Activated CD8-positive, alpha-beta memory T cell treated with anti-CD3 and anti-CD28 coated beads, Interleukin-2, amount 50 U/mL, for 1 hour (primary cell): ENCODE measurements around the gene IRAG1.
"Not testable (repeated sequence)": the region's sequence is repeated elsewhere in the genome, so short reads cannot be mapped to it uniquely, and the experiment has no call there.

ENCODE experiments used
- DNase-seq: peaks from one replicate; pipeline ENCODE4 v3.0.0-alpha.2; 2020; ENCODE audit errors: extremely low read depth

IRAG1 gene

GRCh38 chr11:10708131-10708530, 14.6 kb upstream of the IRAG1 start:
- no peak for DNase-seq

GRCh38 chr11:10701982-10702381, 8.4 kb upstream of the IRAG1 start:
- DNase-seq, result no peak

- DNase-seq, result no peak
Observed at GRCh38 chr11:10699072-10699471, 5.5 kb upstream of the IRAG1 start.

DNA sequence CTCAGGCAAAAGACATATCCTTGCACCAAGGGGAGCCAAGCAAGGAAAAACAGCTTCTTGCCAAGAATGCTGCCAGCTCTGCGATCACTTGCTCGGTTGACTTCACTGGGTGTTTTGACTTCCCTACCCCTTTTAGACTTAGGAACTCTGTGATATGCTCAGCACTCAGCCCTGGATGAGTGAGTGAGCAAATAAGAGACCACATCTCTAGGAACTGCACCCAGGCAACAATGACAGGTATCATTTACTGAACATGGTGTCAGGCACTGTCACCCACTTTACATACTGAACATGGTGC, 3.7 kb upstream of the IRAG1 start:
- no peak for DNase-seq

GRCh38 chr11:10696468-10697322, 3.1 kb upstream of the IRAG1 start:
- no peak for DNase-seq

DNA sequence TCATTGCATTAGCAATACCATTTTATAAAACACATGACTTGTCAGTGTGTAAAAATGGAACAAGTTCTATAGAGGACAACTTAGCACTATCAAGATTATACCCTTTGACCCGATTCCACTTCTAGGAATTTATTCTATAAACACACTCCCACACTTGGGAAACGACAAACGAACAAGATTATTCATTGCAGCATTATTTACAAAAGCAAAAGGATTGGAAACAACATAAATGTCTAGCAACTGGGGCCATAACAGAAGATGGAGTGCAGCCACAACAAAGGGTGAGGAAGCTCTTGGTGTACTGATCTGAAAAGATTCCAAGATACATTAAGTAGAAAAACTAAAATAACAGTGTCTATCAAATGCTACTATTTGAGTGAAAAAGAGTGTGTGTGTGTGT, 2.3 kb upstream of the IRAG1 start:
- no peak for DNase-seq

- DNase-seq, result no peak
Observed at GRCh38 chr11:10694486-10695239, 1.1 kb upstream of the IRAG1 start.

GRCh38 chr11:10692531-10693115, 932 bp downstream of the IRAG1 start:
- no peak for DNase-seq

GRCh38 chr11:10688401-10688800, 5.2 kb downstream of the IRAG1 start:
- DNase-seq, result no peak

DNA sequence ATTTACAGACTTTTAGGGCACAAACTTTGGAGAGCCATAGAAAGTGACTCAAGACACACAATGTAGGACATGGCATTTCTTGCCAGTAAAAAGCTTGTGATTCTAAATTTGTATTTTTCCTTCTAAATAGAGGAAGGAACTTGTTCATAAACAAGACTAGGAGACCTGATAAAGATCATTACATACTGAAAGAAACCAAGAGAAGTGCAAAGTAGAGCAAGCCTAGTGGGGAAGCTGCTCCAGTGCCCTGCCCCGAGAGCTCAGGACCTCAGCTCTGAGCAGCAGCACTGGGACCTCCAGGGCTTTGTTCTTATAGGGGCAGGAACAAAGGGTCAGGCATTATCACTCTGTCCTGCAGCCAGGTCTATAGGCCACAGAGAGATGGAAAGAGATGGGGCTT, 7.2 kb downstream of the IRAG1 start:
- DNase-seq, result no peak

- DNase-seq, result no peak
Observed at GRCh38 chr11:10683429-10683828, 10.1 kb downstream of the IRAG1 start.

DNA sequence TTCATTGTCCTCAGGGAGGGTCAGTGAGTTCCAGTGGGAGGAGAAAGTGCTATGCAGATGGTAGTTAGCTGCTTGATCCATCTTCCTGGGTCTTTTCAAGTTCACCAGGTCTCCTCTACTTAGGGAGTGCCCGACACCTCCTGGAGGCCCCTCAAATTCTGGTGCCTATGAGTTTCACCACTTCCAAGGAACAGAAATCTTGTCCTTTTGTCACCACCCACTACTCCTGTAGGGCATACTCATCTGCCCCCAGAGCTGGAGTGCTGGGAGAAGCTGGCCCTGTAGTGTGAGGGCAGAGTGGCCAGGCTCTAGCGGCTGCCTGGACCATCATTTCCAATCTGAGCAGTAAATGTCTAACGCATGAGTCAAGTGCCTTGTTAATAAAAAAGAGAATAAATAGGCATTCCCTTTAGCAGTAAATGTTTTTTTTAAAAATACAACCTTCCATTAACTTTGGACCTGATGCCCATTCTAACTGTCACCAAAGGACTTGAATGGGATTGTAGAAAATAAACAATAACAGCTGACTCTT, 12.5 kb downstream of the IRAG1 start:
- DNase-seq, result no peak

DNA sequence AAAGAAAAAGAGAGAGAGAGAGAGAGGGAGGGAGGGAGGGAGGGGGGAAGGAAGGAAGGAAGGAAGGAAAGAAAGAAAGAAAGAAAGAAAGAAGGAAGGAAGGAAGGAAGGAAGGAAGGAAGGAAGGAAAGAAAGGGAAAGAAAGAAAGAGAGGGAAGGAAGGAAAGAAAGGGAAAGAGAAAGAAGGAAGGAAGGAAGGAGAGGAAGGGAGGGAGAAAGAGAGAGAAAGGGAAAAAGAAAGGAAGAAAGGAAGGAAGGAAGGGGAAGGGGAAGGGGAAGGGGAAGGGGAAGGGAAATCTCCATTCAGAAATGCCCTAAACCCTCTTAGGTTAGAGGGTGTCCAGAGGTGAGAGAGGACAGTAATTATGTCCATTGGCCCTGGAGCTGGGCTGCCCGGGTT, 13.3 kb downstream of the IRAG1 start:
- DNase-seq, result not testable (repeated sequence)

DNA sequence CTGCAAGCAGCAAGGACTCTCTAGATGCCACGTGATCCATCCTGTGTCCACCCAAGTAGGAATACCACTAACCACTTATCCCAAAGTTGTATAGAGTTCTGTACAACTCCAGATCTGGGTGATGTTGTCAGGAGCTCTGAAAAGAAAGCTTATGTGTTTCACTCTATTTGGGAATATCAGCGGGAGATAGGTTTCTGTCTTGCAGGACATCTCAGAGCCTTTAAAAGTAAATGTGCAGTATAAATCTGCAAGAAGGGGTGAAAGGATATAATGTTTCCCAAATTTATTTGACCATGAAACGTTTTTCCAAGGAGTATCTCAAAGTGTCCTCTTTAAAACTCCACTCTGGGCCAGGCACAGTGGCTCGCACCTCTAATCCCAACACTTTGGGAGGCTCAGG, 13.9 kb downstream of the IRAG1 start:
- DNase-seq, result no peak

DNA sequence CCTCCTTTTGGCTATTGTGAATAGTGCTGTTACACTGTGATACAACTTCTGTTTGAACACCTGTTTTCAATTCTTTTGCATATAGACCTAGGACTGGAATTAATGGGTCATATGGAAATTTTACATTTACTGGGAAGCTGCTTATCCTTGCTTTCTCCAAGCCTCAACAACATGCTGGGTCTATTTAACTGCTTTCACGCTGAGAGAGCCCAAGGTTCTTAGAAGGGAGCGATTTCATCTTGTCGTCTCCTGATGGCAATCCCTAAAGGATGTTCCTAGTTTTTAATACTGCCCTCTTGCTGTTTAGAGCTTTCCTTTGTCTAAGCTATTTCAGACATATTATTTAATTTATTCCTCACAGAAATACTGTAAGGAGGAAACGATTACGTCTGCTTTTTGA, 15.5 kb downstream of the IRAG1 start:
- no peak for DNase-seq

GRCh38 chr11:10676919-10677318, 16.6 kb downstream of the IRAG1 start:
- no peak for DNase-seq

DNA sequence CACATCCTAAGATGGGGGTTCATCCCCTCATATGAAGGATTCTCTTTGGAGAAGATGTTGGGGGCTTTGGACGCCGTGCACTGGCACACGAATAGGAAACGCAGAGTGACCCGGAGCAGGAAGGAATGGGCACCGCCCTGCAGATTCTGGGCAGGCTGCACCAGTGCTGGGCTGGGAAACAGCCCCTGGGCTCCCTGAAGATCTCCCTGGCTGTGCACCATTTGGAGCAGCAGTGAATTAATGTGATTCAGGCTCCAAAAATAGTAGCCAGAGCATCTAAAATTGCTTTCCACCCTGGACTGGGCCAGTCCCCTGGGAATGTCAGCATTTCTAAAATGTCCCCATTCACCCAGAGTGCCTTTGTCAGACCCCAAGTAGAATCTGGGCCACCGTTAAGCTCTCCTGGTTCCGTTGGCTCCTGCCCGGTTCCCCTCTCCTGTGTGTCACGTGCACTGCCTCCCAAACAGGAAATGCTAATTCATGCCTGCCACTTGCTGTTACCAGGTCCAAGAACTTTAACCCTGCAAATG, 18.6 kb downstream of the IRAG1 start:
- no peak for DNase-seq

GRCh38 chr11:10674440-10674855, 19.1 kb downstream of the IRAG1 start:
- no peak for DNase-seq

- DNase-seq, result no peak
Observed at GRCh38 chr11:10673501-10674062, 20.0 kb downstream of the IRAG1 start.

GRCh38 chr11:10670099-10670498, 23.5 kb downstream of the IRAG1 start:
- DNase-seq, result no peak

GRCh38 chr11:10669258-10670033, 24.1 kb downstream of the IRAG1 start:
- no peak for DNase-seq
